ENCODE measurements around the gene TERT. TPM values are rescaled to one million over a fixed set of nuclear protein-coding genes. Genes with fewer than 3 reads are reported as not detected.

The TERT gene
- total and polyA plus RNA-seq, 2 of the 8 experiments (the other 6 are each of a cell fraction or from before 2014, with no cell fraction given) = 13.1 to 23.1 TPM

DNA sequence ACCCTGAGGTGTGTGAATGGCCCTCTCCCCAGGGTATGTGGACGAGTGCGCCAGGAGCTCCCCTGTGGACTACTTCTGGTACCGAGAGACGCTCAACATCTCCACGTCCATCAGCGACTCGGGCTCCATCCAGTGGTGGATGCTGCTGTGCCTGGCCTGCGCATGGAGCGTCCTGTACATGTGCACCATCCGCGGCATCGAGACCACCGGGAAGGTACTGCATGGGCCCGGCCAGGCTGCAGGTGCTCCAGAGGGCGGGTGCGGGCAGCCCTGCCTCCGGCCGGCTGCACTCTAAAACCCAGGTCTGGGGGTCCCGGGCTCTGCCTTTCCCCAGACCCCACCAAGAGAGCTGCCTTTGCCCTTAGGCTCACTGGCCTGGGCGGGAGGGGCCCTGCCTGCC lies 82.6 kb downstream of the TERT start:
- Histone ChIP-seq H3K23me2 (ENCODE audit: low read depth, low read length) (no peaks in the 10 kb centered on the region), H3K4me3 (ENCODE audit: extremely low read depth in 1 of 4, insufficient read depth in 2 of 4, low read depth in 3 of 4, low read length in 4 of 4) (no peak overlapping the region), H4K20me1 (replicated peaks in 1 of 2; ENCODE audit: control insufficient read depth in 1 of 2, insufficient read depth in 2 of 2, low read length in 2 of 2) (peaks cover 3 to 6% of the 10 kb centered on the region in 2 experiments), H3K9ac (replicated peaks in 1 of 4; ENCODE audit: extremely low read depth in 1 of 4, low read depth in 3 of 4, low read length in 3 of 4) (no peak overlapping the region), H2BK20ac (ENCODE audit: low read length) (no peak overlapping the region), H2BK120ac (replicated peaks; ENCODE audit: low read depth, low read length) (no peak overlapping the region), H3K18ac (ENCODE audit: extremely low read depth, low read length) (no peak overlapping the region), H2AFZ (ENCODE audit: low read length) (no peak overlapping the region), H2AK5ac (ENCODE audit: low read depth, low read length) (no peak overlapping the region), H4K8ac (ENCODE audit: extremely low read depth, insufficient read depth, low read length) (no peak overlapping the region), H3K9me3 (ENCODE audit: insufficient read depth in 2 of 2, low read depth in 1 of 2, low read length in 1 of 2) (peaks cover 0 to 2% of the 10 kb centered on the region in 2 experiments; a peak in 1 of 4 replicates), H2BK12ac (ENCODE audit: low read depth, low read length) (no peak overlapping the region), H3K27ac (ENCODE audit: low read depth, low read length) (no peak overlapping the region), H3K4me2 (ENCODE audit: insufficient read depth in 1 of 2, low read depth in 2 of 2, low read length in 2 of 2) (no peak overlapping the region), H3K79me2 (ENCODE audit: control insufficient read depth in 1 of 2, insufficient read depth in 2 of 2, low read length in 2 of 2) (no peaks in the 10 kb centered on the region), H3K27me3 (replicated peaks in 1 of 4; ENCODE audit: control insufficient read depth in 3 of 4, extremely low read depth in 1 of 4, insufficient read depth in 3 of 4, low read length in 3 of 4) (no peaks in the 10 kb centered on the region; a peak in 1 of 7 replicates), H3K14ac (ENCODE audit: insufficient read length) (no peak overlapping the region), H3K56ac (replicated peaks; ENCODE audit: insufficient read length, low read depth, low read length) (no peak overlapping the region), H3K4ac (replicated peaks; ENCODE audit: insufficient read length, low read depth, low read length) (no peak overlapping the region), H4K91ac (replicated peaks; ENCODE audit: insufficient read length, low read length) (no peak overlapping the region), H2BK15ac (ENCODE audit: low read length) (no peak overlapping the region), H3K36me3 (ENCODE audit: control insufficient read depth in 2 of 4, insufficient read depth in 4 of 4, low read length in 3 of 4) (no peaks in the 10 kb centered on the region), H4K5ac (ENCODE audit: insufficient read length, low read depth, low read length) (no peak overlapping the region), H3K23ac (ENCODE audit: insufficient read length) (no peak overlapping the region), H3K4me1 (replicated peaks in 1 of 4; ENCODE audit: control insufficient read depth in 3 of 4, insufficient read depth in 4 of 4, low read length in 3 of 4) (no peaks in the 10 kb centered on the region), H3K79me1 (ENCODE audit: low read depth, low read length) (no peaks in the 10 kb centered on the region), H2BK5ac (ENCODE audit: low read depth, low read length) (no peak overlapping the region)
- DNase-seq (ENCODE audit: low read depth in 1 of 2, low spot score in 2 of 2) (no peak), FAIRE-seq (no peak)
- CTCF ChIA-PET (ENCODE audit: partially characterized antibody) = no interaction called here
- TF ChIP-seq ZNF274 (IDR thresholded peaks at IDR 0.05; ENCODE audit: borderline replicate concordance, extremely low read depth, low read length) = no peak
- no peak for TF ChIP-seq TAF1 (IDR thresholded peaks at IDR 0.05; ENCODE audit: low read depth, low read length)
- POLR2A ChIA-PET (ENCODE audit: partially characterized antibody) = no interaction called here
- 90% methylated on average over 18 of the region's 20 CpGs; no CpG with 5 or more reads in 1 of the 2 experiments for WGBS, 2 experiments (ENCODE audit: extremely low coverage in 1 of 2, insufficient coverage in 1 of 2, insufficient read length in 1 of 2, insufficient replicate concordance in 2 of 2, low coverage in 1 of 2, low lambda C conversion rate in 2 of 2, missing lambda C conversion rate in 1 of 2)
